HepG2 (cell line): ENCODE results near the gene GLB1L. TPM values are rescaled to one million over a fixed set of nuclear protein-coding genes. Genes with fewer than 3 reads are reported as not detected.

Experiments
- AGO1 ChIP-seq: fragments of 200-400 bp; formaldehyde crosslinking; IDR thresholded peaks from 2 replicates; pipeline ENCODE4 v1.6.1; 2017; ENCODE audit warnings: mild to moderate bottlenecking, low read depth, low read length, moderate library complexity; ENCODE audit not compliant: poor library complexity, severe bottlenecking
- CENPT ChIP-seq: sonication (generic); formaldehyde crosslinking; IDR thresholded peaks from 2 replicates; pipeline ENCODE4 v1.8.0; 2022; ENCODE audit warnings: low read depth, mild to moderate bottlenecking, moderate library complexity, missing genetic modification reagents
- DNMT1 ChIP-seq: sonication (generic); formaldehyde crosslinking; IDR thresholded peaks from 2 replicates; pipeline ENCODE4 v1.5.1; 2020; ENCODE audit warnings: mild to moderate bottlenecking, missing genetic modification reagents
- KDM1A ChIP-seq: IDR thresholded peaks from 2 replicates; pipeline ENCODE4 v1.6.1; 2016; ENCODE audit warnings: missing compliant biosample characterization
- NRL ChIP-seq: sonication (generic); formaldehyde crosslinking; IDR thresholded peaks from 2 replicates; pipeline ENCODE4 v1.5.0; 2020; ENCODE audit warnings: missing genetic modification reagents, mild to moderate bottlenecking, moderate library complexity, borderline replicate concordance
- ONECUT2 ChIP-seq: sonication (generic); formaldehyde crosslinking; IDR thresholded peaks from 2 replicates; pipeline ENCODE4 v1.4.0; 2020; ENCODE audit warnings: missing genetic modification reagents
- PHF21A ChIP-seq: sonication (generic); formaldehyde crosslinking; IDR thresholded peaks from 2 replicates; pipeline ENCODE4 v1.5.0; 2020; ENCODE audit warnings: mild to moderate bottlenecking, missing genetic modification reagents
- SMARCC2 ChIP-seq: fragments of 450-650 bp; IDR thresholded peaks from 2 replicates; pipeline ENCODE4 v1.6.1; 2017; ENCODE audit warnings: antibody characterized with exemption, mild to moderate bottlenecking
- SNAPC2 ChIP-seq: sonication (generic); formaldehyde crosslinking; IDR thresholded peaks from 2 replicates; pipeline ENCODE4 v1.8.1; 2022; ENCODE audit warnings: mild to moderate bottlenecking, missing genetic modification reagents
- SP2 ChIP-seq: sonication (generic); formaldehyde crosslinking; IDR thresholded peaks from 2 replicates; pipeline ENCODE4 v1.5.1; 2020; ENCODE audit warnings: mild to moderate bottlenecking, missing genetic modification reagents
- SPEN ChIP-seq: sonication (generic); formaldehyde crosslinking; IDR thresholded peaks from 2 replicates; pipeline ENCODE4 v1.5.1; 2020; ENCODE audit warnings: low read depth, mild to moderate bottlenecking, missing genetic modification reagents
- TFAP4 ChIP-seq: sonication (generic); IDR thresholded peaks from 2 replicates; pipeline ENCODE4 v1.6.1; 2016; ENCODE audit warnings: low read depth, borderline replicate concordance
- ZBTB33 ChIP-seq: sonication (generic); formaldehyde crosslinking; IDR thresholded peaks from 2 replicates; pipeline ENCODE4 v1.4.0; 2020; ENCODE audit warnings: missing genetic modification reagents
- ZBTB34 ChIP-seq: sonication (generic); formaldehyde crosslinking; IDR thresholded peaks from 2 replicates; pipeline ENCODE4 v1.8.0; 2022; ENCODE audit warnings: mild to moderate bottlenecking, missing genetic modification reagents
- ZBTB39 ChIP-seq: sonication (generic); formaldehyde crosslinking; IDR thresholded peaks from 2 replicates; pipeline ENCODE4 v1.5.0; 2020; ENCODE audit warnings: missing genetic modification reagents
- ZC3H4 ChIP-seq: sonication (generic); formaldehyde crosslinking; IDR thresholded peaks from 2 replicates; pipeline ENCODE4 v1.4.0; 2020; ENCODE audit warnings: missing genetic modification reagents, borderline replicate concordance
- ZGPAT ChIP-seq: IDR thresholded peaks from 2 replicates; pipeline ENCODE4 v1.6.1; 2016; ENCODE audit warnings: mild to moderate bottlenecking
- ZNF333 ChIP-seq: sonication (generic); formaldehyde crosslinking; IDR thresholded peaks from 2 replicates; pipeline ENCODE4 v1.4.0; 2020; ENCODE audit warnings: mild to moderate bottlenecking, missing genetic modification reagents, borderline replicate concordance
- ZNF607 ChIP-seq: sonication (generic); formaldehyde crosslinking; IDR thresholded peaks from 2 replicates; pipeline ENCODE4 v1.5.1; 2020; ENCODE audit warnings: missing genetic modification reagents, mild to moderate bottlenecking, borderline replicate concordance
- ZNF652 ChIP-seq: IDR thresholded peaks from 2 replicates; pipeline ENCODE4 v1.6.1; 2016; ENCODE audit warnings: low read depth, borderline replicate concordance
- ZNF773 ChIP-seq: sonication (generic); formaldehyde crosslinking; IDR thresholded peaks from 2 replicates; pipeline ENCODE4 v1.4.0; 2020; ENCODE audit warnings: missing genetic modification reagents, borderline replicate concordance
- polyA plus RNA-seq, 8 experiments: library from polyadenylated mRNA; depleted of rRNA in 3 of 8; stranded (reverse) in 7 of 8; unstranded in 1 of 8; fragments of >200 nt; fragmentation: Illumina TruSeq in 4 of 8; extraction: Trizol in 4 of 8; gene quantifications; 2 replicates each; pipeline versions ENCODE4 v1.2.1 to v1.2.3, GENCODE V29; 2011 to 2016; ENCODE audit warnings: low read depth in 4 of 8, missing spikeins in 1 of 8, mixed read lengths in 1 of 8; ENCODE audit not compliant: insufficient read depth in 1 of 8
- total RNA-seq, 5 experiments: library from RNA; depleted of rRNA; stranded (reverse); fragments of >200 nt; fragmentation: Illumina TruSeq; extraction: Trizol; gene quantifications; 2 replicates each; pipeline ENCODE4 v1.2.3, GENCODE V29; 2016; ENCODE audit warnings: low read depth in 1 of 5

The GLB1L gene
- total and polyA plus RNA-seq, 2 of the 13 experiments (the other 11 are each of a cell fraction or from before 2014, with no cell fraction given): 6.8 to 7.3 TPM

GRCh38 chr2:219279151-219279915, 34.1 kb upstream of the GLB1L start, which contains the start of gene DNAJB2 (continued):
- TF ChIP-seq SPEN (CRISPR knock-in tag) (peak; percentile 93; the same call in 1 of the 2 replicates), SP2 (CRISPR knock-in tag) (no peak), ZNF652 (no peak), SMARCC2 (no peak), KDM1A (no peak), DNMT1 (CRISPR knock-in tag) (peak; percentile 12; the same call in 1 of the 2 replicates), PHF21A (peak; percentile 93), TFAP4 (peak; percentile 98), ZGPAT (CRISPR knock-in tag) (peak; percentile 95), CENPT (no peak), ZBTB39 (CRISPR knock-in tag) (0 out of 2 replicates have a peak, but pooled peaks have one; percentile 43), ZNF333 (CRISPR knock-in tag) (no peak), SNAPC2 (CRISPR knock-in tag) (0 out of 2 replicates have a peak, but pooled peaks have one; percentile 48), ZNF773 (CRISPR knock-in tag) (peak; percentile 46; the same call in 1 of the 2 replicates), NRL (CRISPR knock-in tag) (peak; percentile 96), ZC3H4 (CRISPR knock-in tag) (no peak), ZNF607 (CRISPR knock-in tag) (0 out of 2 replicates have a peak, but pooled peaks have one; percentile 53), ZBTB33 (no peak; the same call in none of the 2 replicates), ONECUT2 (CRISPR knock-in tag) (no peak), ZBTB34 (CRISPR knock-in tag) (0 out of 2 replicates have a peak, but pooled peaks have one; percentile 29), AGO1 (peak; percentile 85)
